CD4-positive, CD25-positive, alpha-beta regulatory T cell (primary cell): ENCODE results near the gene ASRGL1. TPM values are rescaled to one million over a fixed set of nuclear protein-coding genes. Genes with fewer than 3 reads are reported as not detected.
A peak's percentile ranks its signal among the peaks of the same experiment; 100 is the strongest.

Source experiments
- ATAC-seq, 2 donors: fragments of 150-1000 bp; cut with Tn5 transposase; one replicate each; pipeline ENCODE4 v1.10.0; 2021; ENCODE audit warnings: low read depth in 2 of 2, moderate number of reproducible peaks in 2 of 2, moderate library complexity in 1 of 2
- DNase-seq, 3 donors: peaks; one replicate each; pipeline versions ENCODE4 v3.0.0 to v3.0.0-alpha.2; 2012 to 2022; ENCODE audit warnings: mixed read lengths in 1 of 3
- H3K27ac ChIP-seq: one replicate; pipeline ENCODE4 v1.7.0; 2013; ENCODE audit warnings: mild to moderate bottlenecking, low read length; ENCODE audit not compliant: insufficient read depth, poor library complexity, severe bottlenecking
- H3K27me3 ChIP-seq: one replicate; pipeline ENCODE4 v1.7.0; 2013; ENCODE audit warnings: low read length; ENCODE audit not compliant: control insufficient read depth, insufficient read depth
- H3K36me3 ChIP-seq: one replicate; pipeline ENCODE4 v1.7.0; 2013; ENCODE audit warnings: mild to moderate bottlenecking, low read length, moderate library complexity; ENCODE audit not compliant: control insufficient read depth, insufficient read depth
- H3K4me1 ChIP-seq: 2 replicates; pipeline ENCODE4 v1.7.0; 2013; ENCODE audit warnings: mild to moderate bottlenecking, low read length; ENCODE audit not compliant: insufficient read depth, control insufficient read depth, poor library complexity, severe bottlenecking
- H3K4me3 ChIP-seq: one replicate; pipeline ENCODE4 v1.7.0; 2013; ENCODE audit warnings: low read depth, mild to moderate bottlenecking, low read length, moderate library complexity
- H3K9me3 ChIP-seq, 2 experiments: 1 replicate in 1 of 2; 2 replicates in 1 of 2; pipeline ENCODE4 v1.7.0; 2013; ENCODE audit warnings: low read length in 2 of 2, mild to moderate bottlenecking in 1 of 2, moderate library complexity in 1 of 2; ENCODE audit not compliant: control insufficient read depth in 2 of 2
- H3K27ac Mint-ChIP-seq, 3 donors: one replicate each; pipeline ENCODE4 v1.8.0; 2020 to 2022; ENCODE audit warnings: mild to moderate bottlenecking in 3 of 3, mixed read lengths in 3 of 3, moderate library complexity in 2 of 3
- H3K27me3 Mint-ChIP-seq: one replicate; pipeline ENCODE4 v1.8.0; 2022; ENCODE audit warnings: mild to moderate bottlenecking, mixed read lengths
- H3K36me3 Mint-ChIP-seq: one replicate; pipeline ENCODE4 v1.8.0; 2020; ENCODE audit warnings: mixed read lengths
- H3K4me1 Mint-ChIP-seq, 4 donors: one replicate each; pipeline ENCODE4 v1.8.0; 2020 to 2022; ENCODE audit warnings: mixed read lengths in 4 of 4, mild to moderate bottlenecking in 1 of 4
- H3K4me3 Mint-ChIP-seq, 4 donors: one replicate each; pipeline ENCODE4 v1.8.0; 2020 to 2022; ENCODE audit warnings: mild to moderate bottlenecking in 4 of 4, mixed read lengths in 4 of 4, moderate library complexity in 3 of 4
- H3K9me3 Mint-ChIP-seq, 7 donors: one replicate each; pipeline ENCODE4 v1.8.0; 2020 to 2022; ENCODE audit warnings: mixed read lengths in 7 of 7, mild to moderate bottlenecking in 3 of 7, moderate library complexity in 2 of 7
- polyA plus RNA-seq, 4 donors: library from polyadenylated mRNA; unstranded; fragments of 300-500 nt; fragmentation: Illumina TruSeq; gene quantifications; one replicate each; pipeline ENCODE4 v1.2.3, GENCODE V29; 2021
- total RNA-seq: library from RNA; stranded (reverse); gene quantifications from one replicate; pipeline ENCODE4 v1.2.3, GENCODE V29; 2022

ASRGL1 gene
- total and polyA plus RNA-seq, 5 donors from 2014 or later = 0.57 to 3.6 (median 2.4) TPM; not detected in 1

DNA sequence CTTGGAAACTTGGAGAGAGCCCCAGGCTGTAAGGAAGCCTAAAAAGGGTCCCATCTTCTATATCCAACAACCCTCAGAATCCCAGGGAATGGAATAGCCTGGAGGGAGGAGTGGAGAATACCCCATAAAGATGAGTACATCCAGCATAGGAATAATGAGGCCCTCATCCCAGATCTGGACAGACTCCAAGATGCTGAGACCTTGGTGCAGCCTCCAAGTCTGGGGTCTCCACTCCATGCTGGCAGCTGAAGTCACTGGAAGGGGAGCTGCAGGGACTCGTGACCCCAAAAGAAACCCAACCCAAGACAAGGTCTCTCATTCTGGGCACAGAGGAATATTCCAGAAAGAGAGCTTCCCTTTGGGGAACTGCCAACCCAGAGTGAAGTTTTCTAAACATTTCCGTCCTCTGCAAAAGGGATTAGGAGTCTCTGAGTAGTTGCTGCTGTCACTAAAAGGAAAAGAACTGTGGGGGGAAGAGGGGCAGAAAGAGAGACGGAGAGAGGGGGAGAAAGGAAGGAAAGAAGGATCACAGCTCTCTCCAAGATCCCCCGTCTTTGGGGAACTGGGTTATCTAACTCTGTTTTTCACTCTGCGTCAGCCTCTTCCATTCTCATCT is 82.2 kb downstream of the ASRGL1 start:
- peaks cover 6% of the 10 kb centered on the region for H3K27me3 Mint-ChIP-seq
- H3K27ac Mint-ChIP-seq = peak overlapping the region in 1 of 3 donors; percentile 78
- Histone ChIP-seq H3K27ac (no peak overlapping the region), H3K27me3 (no peaks in the 10 kb centered on the region), H3K4me3 (no peak overlapping the region), H3K4me1 (no peaks in the 10 kb centered on the region), H3K9me3 (no peaks in the 10 kb centered on the region), H3K36me3 (no peaks in the 10 kb centered on the region)
- ATAC-seq (no peak), DNase-seq (no peak)
- H3K4me3 Mint-ChIP-seq = no peak overlapping the region
- peaks cover 0 to 9% (median under 1%) of the 10 kb centered on the region in 4 donors for H3K4me1 Mint-ChIP-seq
- no peaks in the 10 kb centered on the region for H3K36me3 Mint-ChIP-seq
- peaks cover 0 to 2% (median 0%) of the 10 kb centered on the region in 7 donors for H3K9me3 Mint-ChIP-seq

DNA sequence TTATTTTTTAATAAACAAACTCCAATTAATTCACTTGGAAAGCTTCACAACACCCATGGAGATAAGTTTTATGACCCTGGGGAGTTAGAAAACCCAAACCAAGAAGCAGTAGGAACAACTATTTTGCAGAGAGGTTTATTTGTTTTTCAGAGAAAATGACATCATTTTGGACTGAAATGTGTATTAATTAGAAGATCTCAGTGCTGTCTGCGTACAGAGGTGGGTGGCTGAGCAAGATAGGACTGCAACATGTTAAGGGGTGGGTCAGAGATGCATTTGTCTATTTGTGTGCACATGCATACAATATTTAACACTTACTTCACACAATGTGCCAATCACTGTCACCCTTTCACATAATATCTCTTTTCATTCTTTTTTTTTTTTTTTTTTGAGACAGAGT is 82.7 kb downstream of the ASRGL1 start:
- DNase-seq (no peak), ATAC-seq (no peak)
- H3K27ac ChIP-seq = no peak overlapping the region
- H3K9me3 Mint-ChIP-seq = peaks cover 0 to 2% (median 0%) of the 10 kb centered on the region in 7 donors
- no peaks in the 10 kb centered on the region for H3K36me3 ChIP-seq
- peaks cover 6% of the 10 kb centered on the region for H3K27me3 Mint-ChIP-seq
- H3K9me3 ChIP-seq = no peaks in the 10 kb centered on the region
- no peaks in the 10 kb centered on the region for H3K4me1 ChIP-seq
- no peaks in the 10 kb centered on the region for H3K36me3 Mint-ChIP-seq
- H3K27me3 ChIP-seq = no peaks in the 10 kb centered on the region
- no peak overlapping the region for H3K4me3 Mint-ChIP-seq
- no peak overlapping the region for H3K27ac Mint-ChIP-seq
- H3K4me3 ChIP-seq = no peak overlapping the region
- H3K4me1 Mint-ChIP-seq = peaks cover 0 to 14% (median 3%) of the 10 kb centered on the region in 4 donors

DNA sequence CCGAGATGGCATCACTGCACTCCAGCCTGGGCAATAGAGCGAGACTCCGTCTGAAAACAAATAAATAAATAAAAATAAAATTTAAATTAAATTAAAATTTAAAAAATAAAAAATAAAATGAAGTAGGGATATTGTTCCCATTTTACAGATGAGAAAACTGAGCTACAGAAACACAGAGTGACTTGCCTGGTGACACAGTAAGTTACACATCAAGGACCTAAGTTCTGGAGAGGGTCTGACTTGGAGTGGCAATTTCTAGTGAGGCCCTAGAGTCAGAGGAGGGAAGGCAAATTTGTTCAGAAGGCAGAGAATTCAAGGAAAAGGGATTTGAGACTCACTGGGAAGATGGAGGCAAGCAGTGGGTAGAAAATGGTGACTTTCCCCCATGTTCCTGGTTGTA is 83.6 kb downstream of the ASRGL1 start:
- peaks cover 6% of the 10 kb centered on the region for H3K27me3 Mint-ChIP-seq
- Histone ChIP-seq H3K36me3 (no peaks in the 10 kb centered on the region), H3K27ac (no peak overlapping the region), H3K27me3 (no peaks in the 10 kb centered on the region), H3K9me3 (no peaks in the 10 kb centered on the region), H3K4me3 (no peak overlapping the region), H3K4me1 (no peaks in the 10 kb centered on the region)
- ATAC-seq = no peak
- H3K36me3 Mint-ChIP-seq = no peaks in the 10 kb centered on the region
- no peak overlapping the region for H3K4me3 Mint-ChIP-seq
- no peak overlapping the region for H3K27ac Mint-ChIP-seq
- DNase-seq = no peak
- peaks cover 0 to 2% (median 0%) of the 10 kb centered on the region in 7 donors for H3K9me3 Mint-ChIP-seq
- peaks cover 0 to 18% (median 6%) of the 10 kb centered on the region in 4 donors for H3K4me1 Mint-ChIP-seq

DNA sequence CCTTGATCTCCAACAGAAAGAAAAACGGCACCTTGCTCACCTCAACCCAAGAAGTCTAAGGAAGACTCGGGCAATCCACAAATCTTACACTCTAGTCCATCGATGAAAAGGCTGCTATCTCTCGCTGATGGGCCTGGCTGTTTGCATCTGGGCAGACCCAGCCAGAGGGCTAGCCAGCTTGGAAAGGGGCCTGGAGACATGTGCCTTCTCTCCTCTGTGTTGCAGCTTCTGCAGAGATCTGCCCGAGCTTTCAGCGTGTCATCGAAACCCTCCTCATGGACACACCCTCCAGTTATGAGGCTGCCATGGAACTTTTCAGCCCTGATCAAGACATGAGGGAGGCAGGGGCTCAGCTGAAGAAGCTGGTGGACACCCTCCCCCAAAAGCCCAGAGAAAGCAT is 84.7 kb downstream of the ASRGL1 start:
- Histone ChIP-seq H3K4me1 (peaks cover 11% of the 10 kb centered on the region), H3K27me3 (no peaks in the 10 kb centered on the region), H3K27ac (no peak overlapping the region), H3K9me3 (no peaks in the 10 kb centered on the region), H3K36me3 (no peaks in the 10 kb centered on the region), H3K4me3 (no peak overlapping the region)
- H3K27me3 Mint-ChIP-seq = peaks cover 6% of the 10 kb centered on the region
- H3K4me1 Mint-ChIP-seq = peaks cover 0 to 29% (median 13%) of the 10 kb centered on the region in 4 donors
- ATAC-seq = no peak
- no peak overlapping the region for H3K4me3 Mint-ChIP-seq
- no peak overlapping the region for H3K27ac Mint-ChIP-seq
- H3K36me3 Mint-ChIP-seq = no peaks in the 10 kb centered on the region
- DNase-seq = no peak
- no peaks in the 10 kb centered on the region for H3K9me3 Mint-ChIP-seq

DNA sequence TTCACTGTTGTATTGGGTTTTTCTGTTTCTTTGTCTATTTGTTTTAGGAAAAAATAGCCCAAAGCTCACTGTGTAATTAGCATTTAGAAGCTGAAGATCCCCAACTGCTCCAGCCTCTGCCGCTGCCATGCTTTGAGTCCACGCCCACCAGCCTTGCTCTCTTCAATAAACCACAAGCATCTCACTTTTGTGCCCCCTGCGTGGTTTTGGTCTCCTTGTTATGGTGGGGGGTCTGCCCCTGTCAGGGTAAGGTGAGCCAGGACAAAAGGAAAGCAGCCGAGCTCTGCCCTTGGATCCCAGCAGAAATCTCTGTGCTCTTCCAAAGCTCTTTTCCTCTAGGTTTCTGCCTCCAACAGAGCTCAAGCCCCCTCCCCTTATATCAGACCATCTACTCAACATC is 85.8 kb downstream of the ASRGL1 start:
- Histone ChIP-seq H3K27ac (no peak overlapping the region), H3K36me3 (no peaks in the 10 kb centered on the region), H3K9me3 (no peaks in the 10 kb centered on the region), H3K4me1 (peaks cover 20% of the 10 kb centered on the region), H3K27me3 (no peaks in the 10 kb centered on the region), H3K4me3 (no peak overlapping the region)
- peak overlapping the region in 1 of 3 donors; percentile 6 for H3K27ac Mint-ChIP-seq
- no peaks in the 10 kb centered on the region for H3K36me3 Mint-ChIP-seq
- no peak overlapping the region for H3K4me3 Mint-ChIP-seq
- H3K4me1 Mint-ChIP-seq = peaks cover 6 to 38% (median 20%) of the 10 kb centered on the region in 4 donors
- DNase-seq (no peak), ATAC-seq (no peak)
- no peaks in the 10 kb centered on the region for H3K9me3 Mint-ChIP-seq
- H3K27me3 Mint-ChIP-seq = peaks cover 6% of the 10 kb centered on the region

DNA sequence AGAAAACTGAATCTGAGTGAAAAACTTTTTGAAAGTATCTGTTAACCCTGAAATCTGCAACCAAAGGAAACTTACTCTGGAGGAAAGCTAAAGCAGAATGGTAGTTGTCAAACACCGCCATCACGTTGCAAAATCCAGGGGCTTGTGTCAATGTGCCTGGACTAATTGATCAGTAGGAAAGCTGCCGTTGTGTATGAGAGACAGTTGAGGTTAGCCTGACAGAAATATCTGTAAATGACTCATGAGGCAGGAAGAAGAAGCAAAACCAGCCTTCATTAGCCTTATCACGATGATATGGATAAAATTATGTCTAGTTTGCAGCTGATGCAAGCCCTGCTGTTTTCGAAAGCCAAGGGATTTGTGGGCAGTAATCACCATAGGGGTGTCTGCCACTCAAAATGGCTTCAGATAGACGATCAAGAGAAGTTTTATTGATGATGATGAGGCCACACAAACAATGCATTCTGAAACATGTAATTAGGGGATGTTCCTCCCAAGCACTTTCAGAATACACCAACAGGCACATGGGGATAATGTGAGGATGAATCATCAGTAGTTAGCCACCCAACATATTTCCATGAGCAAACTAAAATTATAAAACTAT is 90.5 kb downstream of the ASRGL1 start:
- Histone ChIP-seq H3K4me3 (peak overlapping the region; percentile 31), H3K27ac (peak overlapping the region; percentile 41), H3K27me3 (no peaks in the 10 kb centered on the region), H3K36me3 (no peaks in the 10 kb centered on the region), H3K4me1 (peaks cover 21% of the 10 kb centered on the region), H3K9me3 (no peaks in the 10 kb centered on the region)
- Mint-ChIP-seq H3K4me1 (peaks cover 6 to 47% (median 26%) of the 10 kb centered on the region in 4 donors), H3K9me3 (no peaks in the 10 kb centered on the region), H3K27me3 (peaks cover 6% of the 10 kb centered on the region), H3K36me3 (peaks cover 4% of the 10 kb centered on the region), H3K4me3 (peak overlapping the region; percentile 40 to 72 (median 55)), H3K27ac (peak overlapping the region; percentile 60 to 93 (median 93))
- peak in 1 of 2 donors; percentile 24 for ATAC-seq
- DNase-seq = peak in 1 of 3 donors; percentile 54

DNA sequence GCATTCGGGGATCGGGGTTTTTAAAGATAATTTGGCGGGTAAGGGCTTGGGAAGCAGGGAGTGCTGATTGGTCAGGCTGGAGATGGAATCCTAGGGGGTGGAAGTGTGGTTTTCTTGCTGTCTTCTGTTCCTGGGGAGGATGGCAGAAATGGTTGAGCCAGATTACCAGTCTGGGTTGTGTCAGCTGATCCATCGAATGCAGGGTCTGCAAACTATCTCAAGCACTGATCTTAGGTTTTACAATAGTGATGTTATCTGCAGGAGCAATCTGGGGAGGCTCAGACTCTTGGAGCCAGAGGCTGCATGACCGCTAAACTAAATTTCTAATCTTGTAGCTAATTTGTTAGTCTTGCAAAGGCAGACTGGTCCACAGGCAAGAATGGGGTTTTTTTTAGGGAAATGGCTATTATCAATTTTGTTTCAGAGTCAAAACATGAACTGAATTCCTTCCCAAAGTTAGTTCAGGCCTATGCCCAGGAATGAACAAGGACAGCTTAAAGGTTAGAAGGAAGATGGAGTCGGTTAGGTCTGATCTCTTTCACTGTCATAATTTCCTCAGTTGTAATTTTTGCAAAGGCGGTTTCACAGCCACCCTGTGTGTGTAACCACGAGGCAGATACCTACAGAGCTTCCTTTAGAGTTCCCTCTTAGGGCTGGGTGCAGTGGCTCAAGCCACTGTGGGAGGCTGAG is 91.8 kb downstream of the ASRGL1 start:
- Histone ChIP-seq H3K4me1 (peaks cover 21% of the 10 kb centered on the region), H3K27ac (no peak overlapping the region), H3K36me3 (no peaks in the 10 kb centered on the region), H3K27me3 (no peaks in the 10 kb centered on the region), H3K9me3 (no peaks in the 10 kb centered on the region), H3K4me3 (no peak overlapping the region)
- no peak for DNase-seq
- peaks cover 4% of the 10 kb centered on the region for H3K36me3 Mint-ChIP-seq
- H3K9me3 Mint-ChIP-seq = no peaks in the 10 kb centered on the region
- no peaks in the 10 kb centered on the region for H3K27me3 Mint-ChIP-seq
- ATAC-seq = no peak
- peaks cover 6 to 51% (median 24%) of the 10 kb centered on the region in 4 donors for H3K4me1 Mint-ChIP-seq
- H3K27ac Mint-ChIP-seq = peak overlapping the region in 2 of 3 donors; percentile 81 to 92
- peak overlapping the region in 1 of 4 donors; percentile 62 for H3K4me3 Mint-ChIP-seq
